HG03108 (cell line): ENCODE measurements around the gene INO80.

Experiments used
- ATAC-seq: cut with Tn5 transposase; IDR thresholded peaks from one replicate; pipeline ENCODE4 v1.9.1; 2021; ENCODE audit warnings: moderate library complexity; ENCODE audit not compliant: unreplicated experiment

INO80 gene

GRCh38 chr15:41047474-41047873, 68.6 kb downstream of the INO80 start:
- no peak for ATAC-seq

DNA sequence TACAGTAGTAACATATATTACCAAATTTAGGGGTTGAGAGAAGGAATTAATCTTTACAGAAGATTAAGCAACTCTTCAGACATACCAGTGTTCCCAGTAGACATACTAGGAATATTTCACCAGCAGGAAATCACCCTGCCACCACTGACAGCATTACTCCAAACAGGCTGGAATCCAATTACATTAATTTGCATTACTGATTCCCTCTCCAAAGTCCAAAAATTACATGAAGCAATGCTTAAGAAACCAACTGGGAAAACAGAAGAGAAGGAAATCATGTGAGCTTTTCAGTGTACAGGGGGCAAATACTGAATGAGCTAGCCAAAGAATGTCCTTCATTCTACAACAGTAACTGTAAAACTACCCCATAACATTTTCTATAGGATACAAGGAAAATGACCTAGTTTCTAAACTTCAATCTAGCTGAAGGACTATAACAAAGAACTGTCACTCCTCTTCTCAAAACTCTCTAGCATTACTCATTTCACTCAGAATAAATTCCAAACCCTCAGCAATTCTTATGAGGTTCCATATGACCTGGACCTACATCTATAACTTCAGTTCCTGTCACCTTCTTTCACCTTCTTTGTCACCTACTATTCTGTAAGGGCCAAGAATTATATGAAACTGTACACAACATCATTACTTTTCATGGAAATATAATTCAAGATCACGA, 72.7 kb downstream of the INO80 start:
- no peak for ATAC-seq

DNA sequence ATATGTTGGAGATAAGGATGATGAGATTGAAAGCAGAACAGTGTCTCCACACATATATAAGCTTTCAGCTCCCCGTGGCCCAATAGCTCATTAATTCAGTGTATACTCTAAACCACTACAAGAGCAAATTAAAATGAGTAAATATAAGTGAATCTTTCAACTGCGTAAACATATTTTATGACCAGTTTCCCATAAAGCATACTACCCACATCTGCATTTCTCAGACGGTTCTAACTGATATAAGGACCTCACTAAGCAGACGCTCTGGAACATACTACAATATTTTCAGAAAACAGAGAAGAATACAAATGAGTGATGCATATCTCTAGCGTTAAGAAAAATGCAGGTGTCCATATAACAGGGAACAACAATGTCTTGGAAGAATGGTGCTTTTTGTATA, 73.2 kb downstream of the INO80 start:
- no peak for ATAC-seq

GRCh38 chr15:41039121-41039520, 77.0 kb downstream of the INO80 start:
- ATAC-seq = no peak

- ATAC-seq = no peak
Measured at GRCh38 chr15:41032079-41032328, 84.1 kb downstream of the INO80 start.

GRCh38 chr15:41031232-41032078, 84.6 kb downstream of the INO80 start:
- no peak for ATAC-seq

GRCh38 chr15:41028853-41029252, 87.2 kb downstream of the INO80 start:
- ATAC-seq = no peak

DNA sequence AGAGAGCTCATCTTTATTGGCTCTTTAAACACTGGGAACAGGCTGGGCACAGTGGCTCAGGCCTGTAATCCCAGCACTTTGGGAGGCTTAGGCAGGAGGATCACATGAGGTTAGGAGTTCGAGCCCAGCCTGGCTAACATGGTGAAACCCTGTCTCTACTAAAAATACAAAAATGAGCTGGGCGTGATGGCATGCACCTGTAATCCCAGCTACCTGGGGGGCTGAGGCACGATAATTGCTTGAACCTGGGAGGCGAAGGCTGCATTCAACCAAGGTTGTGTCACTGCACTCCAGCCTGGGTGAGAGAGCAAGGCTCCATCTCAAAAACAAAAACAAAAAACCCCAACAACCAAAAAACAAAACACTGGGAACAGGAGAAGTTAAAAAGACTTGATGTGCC, 90.7 kb downstream of the INO80 start:
- no peak for ATAC-seq

- no peak for ATAC-seq
Measured at GRCh38 chr15:41024885-41025284, 91.2 kb downstream of the INO80 start.

DNA sequence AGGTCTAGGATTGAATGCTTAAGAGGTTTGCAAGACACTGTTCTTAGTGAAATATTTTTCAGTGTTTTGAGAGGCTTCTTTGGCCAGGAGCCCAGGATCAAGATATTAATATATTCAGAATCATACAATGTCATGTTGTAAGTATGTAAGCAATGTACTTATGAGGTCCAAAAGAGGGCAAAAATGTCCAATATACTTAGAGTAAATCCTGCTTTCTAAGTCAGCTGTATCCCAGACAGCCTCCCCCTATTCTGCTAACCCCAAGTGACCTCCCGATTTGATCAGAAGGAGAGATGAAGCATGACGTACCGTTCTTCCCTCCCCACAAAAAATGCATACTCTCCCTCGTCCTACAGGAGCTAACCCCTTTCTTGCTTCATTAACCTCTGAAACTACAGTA, 91.9 kb downstream of the INO80 start:
- no peak for ATAC-seq

DNA sequence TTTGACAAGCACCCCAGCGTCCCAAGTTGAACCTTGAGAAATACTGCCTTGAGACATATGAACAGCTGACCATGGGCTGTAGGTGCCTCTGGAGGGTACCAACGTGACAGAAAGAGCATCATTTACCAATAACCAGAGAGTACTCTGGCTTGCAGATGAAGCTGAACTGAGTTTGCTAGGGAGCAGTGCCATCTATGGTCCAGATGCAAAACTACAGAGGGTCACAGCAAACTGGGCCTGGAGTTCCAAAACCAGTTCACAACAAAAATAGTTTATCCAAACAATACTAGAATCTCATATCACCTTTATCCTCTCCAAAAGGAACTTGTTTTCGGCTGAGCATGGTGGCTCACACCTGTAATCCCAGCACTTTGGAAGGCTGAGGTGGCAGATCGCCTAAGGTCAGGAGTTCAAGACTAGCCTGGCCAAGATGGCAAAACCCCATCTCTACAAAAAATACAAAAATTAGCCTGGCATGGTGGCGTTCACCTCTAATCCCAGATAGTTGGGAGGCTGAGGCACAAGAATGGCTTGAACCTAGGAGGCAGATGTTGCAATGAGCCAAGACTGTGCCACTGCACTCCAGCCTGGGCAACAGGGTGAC, 93.5 kb downstream of the INO80 start:
- no peak for ATAC-seq

GRCh38 chr15:41020829-41021228, 95.3 kb downstream of the INO80 start:
- ATAC-seq = no peak

GRCh38 chr15:41020311-41020710, 95.8 kb downstream of the INO80 start:
- ATAC-seq = no peak

GRCh38 chr15:41019174-41019573, 96.9 kb downstream of the INO80 start:
- no peak for ATAC-seq

DNA sequence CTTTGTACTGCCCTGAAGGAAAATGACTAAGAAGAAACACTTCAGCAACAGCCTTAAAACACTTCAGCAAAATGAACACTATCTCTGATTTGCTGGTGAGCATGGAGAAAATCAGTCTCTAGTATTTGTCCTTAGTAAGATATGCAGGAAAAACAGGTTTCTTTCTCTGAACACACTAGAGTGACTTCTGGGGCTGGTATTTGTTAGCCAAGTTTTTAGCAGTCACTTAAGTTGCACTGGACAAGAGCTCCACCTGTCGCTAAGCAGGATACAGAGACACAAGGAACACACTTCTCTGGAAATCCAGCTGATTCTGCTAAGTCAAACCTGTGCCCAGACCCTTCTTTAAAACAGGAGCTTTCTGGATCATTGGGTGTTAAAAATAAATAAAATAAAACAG, 97.5 kb downstream of the INO80 start:
- no peak for ATAC-seq

GRCh38 chr15:41017066-41017735, 98.9 kb downstream of the INO80 start:
- ATAC-seq = no peak

DNA sequence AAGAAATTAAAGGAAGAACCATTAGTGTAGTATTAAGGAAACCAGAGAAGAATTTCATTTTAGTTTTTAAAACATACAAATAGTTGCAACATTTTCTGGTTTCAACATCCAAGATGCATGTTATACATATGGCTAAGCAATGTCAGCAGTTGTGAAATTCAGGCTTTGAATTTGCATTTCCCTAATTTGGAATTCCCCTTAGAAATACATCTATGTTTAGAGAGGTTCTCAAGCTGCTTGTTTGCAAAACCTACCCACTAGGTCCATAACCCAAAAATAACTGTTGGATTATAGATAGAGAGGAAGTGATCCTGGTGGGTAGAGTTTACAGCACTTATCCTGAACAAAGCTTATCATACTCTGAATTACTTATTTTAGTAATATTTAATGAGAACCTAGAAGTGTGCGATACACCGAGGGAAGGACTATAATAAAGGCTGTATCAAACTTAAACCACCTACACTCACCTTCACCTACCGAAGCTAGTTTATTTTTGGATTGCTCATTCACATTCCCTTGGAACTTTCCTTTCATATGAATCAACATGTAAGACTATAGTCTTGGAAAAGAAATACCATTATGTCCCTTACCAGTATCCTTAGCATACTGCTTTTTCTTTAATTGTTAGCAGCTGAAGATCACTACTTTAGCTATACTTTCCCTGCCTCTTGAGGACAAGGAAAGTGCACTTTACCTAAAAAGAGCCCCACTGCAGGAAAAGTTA, 102.2 kb downstream of the INO80 start:
- ATAC-seq = no peak

GRCh38 chr15:41011055-41011815, 104.8 kb downstream of the INO80 start:
- no peak for ATAC-seq

DNA sequence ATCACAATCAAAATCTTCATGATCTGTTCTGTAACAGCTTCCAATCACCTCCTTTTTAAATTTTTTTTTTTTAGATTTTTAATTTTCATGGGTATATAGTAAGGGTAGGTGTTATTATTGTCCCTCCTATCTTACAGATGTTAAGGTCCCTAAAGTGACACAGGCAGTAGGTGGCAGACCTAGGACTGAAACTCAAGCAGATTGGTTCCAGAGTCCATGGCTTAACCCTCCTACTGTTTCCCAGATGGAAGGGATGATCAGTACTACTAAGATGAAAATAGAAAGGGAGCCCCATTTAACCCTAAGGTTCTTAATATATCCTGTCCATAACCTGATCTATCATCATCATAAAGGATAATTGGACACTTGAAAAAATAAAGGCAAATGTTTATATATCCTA, 105.7 kb downstream of the INO80 start:
- no peak for ATAC-seq

GRCh38 chr15:41006479-41006878, 109.6 kb downstream of the INO80 start:
- no peak for ATAC-seq
